ENCODE measurements around the gene LRRTM3. TPM values are rescaled to one million over a fixed set of nuclear protein-coding genes. Genes with fewer than 3 reads are reported as not detected.

LRRTM3 gene
- total RNA-seq, 2 experiments from 2014 or later = not detected

- Mint-ChIP-seq H3K36me3 (ENCODE audit: low read depth) (no peaks in the 10 kb centered on the region), H3K4me3 (no peak overlapping the region), H3K27ac (no peak overlapping the region), H3K9me3 (no peaks in the 10 kb centered on the region), H3K4me1 (ENCODE audit: low read depth) (no peaks in the 10 kb centered on the region), H3K27me3 (peaks cover 38% of the 10 kb centered on the region)
- ATAC-seq (no peak), DNase-seq (no peak)
- intact Hi-C loops (cut with micrococcal nuclease) = no loop called here
- ChIA-PET CTCF (no interaction called here), POLR2A (no interaction called here)
- TF ChIP-seq CTCF (IDR thresholded peaks at IDR 0.05) = no peak
Measured at GRCh38 chr10:66926841-66927240, 1.0 kb downstream of the LRRTM3 start.

GRCh38 chr10:66927251-66927935 is 1.6 kb downstream of the LRRTM3 start:
- Mint-ChIP-seq H3K9me3 (no peaks in the 10 kb centered on the region), H3K4me1 (ENCODE audit: low read depth) (no peaks in the 10 kb centered on the region), H3K27me3 (peaks cover 40% of the 10 kb centered on the region), H3K27ac (no peak overlapping the region), H3K4me3 (no peak overlapping the region), H3K36me3 (ENCODE audit: low read depth) (no peaks in the 10 kb centered on the region)
- no peak for TF ChIP-seq CTCF (IDR thresholded peaks at IDR 0.05)
- CTCF ChIA-PET = no interaction called here
- intact Hi-C loops (cut with micrococcal nuclease) = no loop called here
- ATAC-seq (no peak), DNase-seq (no peak)
- POLR2A ChIA-PET = no interaction called here

GRCh38 chr10:66927971-66928770 is 2.3 kb downstream of the LRRTM3 start:
- H3K36me3 Mint-ChIP-seq (ENCODE audit: low read depth) = no peaks in the 10 kb centered on the region
- CTCF ChIA-PET = interaction anchor here (1.4 kb wide), 1 partner anchor 10 kb away, joined by 5 read pairs; no protein-coding TSS in a partner anchor
- H3K27me3 Mint-ChIP-seq = peaks cover 40% of the 10 kb centered on the region
- H3K4me1 Mint-ChIP-seq (ENCODE audit: low read depth) = no peaks in the 10 kb centered on the region
- ATAC-seq (no peak), DNase-seq (no peak)
- H3K4me3 Mint-ChIP-seq = no peak overlapping the region
- intact Hi-C loops (cut with micrococcal nuclease) = no loop called here
- POLR2A ChIA-PET = interaction anchor here (0.5 kb wide), 1 partner anchor 24 kb away, joined by 3 read pairs; no protein-coding TSS in a partner anchor
- H3K9me3 Mint-ChIP-seq = no peaks in the 10 kb centered on the region
- no peak overlapping the region for H3K27ac Mint-ChIP-seq
- no peak for TF ChIP-seq CTCF (IDR thresholded peaks at IDR 0.05)

GRCh38 chr10:66928776-66929175 is 2.9 kb downstream of the LRRTM3 start:
- H3K4me1 Mint-ChIP-seq (ENCODE audit: low read depth) = no peaks in the 10 kb centered on the region
- intact Hi-C loops (cut with micrococcal nuclease) = no loop called here
- no peaks in the 10 kb centered on the region for H3K36me3 Mint-ChIP-seq (ENCODE audit: low read depth)
- TF ChIP-seq CTCF (IDR thresholded peaks at IDR 0.05) = no peak
- peaks cover 40% of the 10 kb centered on the region for H3K27me3 Mint-ChIP-seq
- POLR2A ChIA-PET = no interaction called here
- ATAC-seq (no peak), DNase-seq (no peak)
- H3K4me3 Mint-ChIP-seq = no peak overlapping the region
- CTCF ChIA-PET = interaction anchor here (1.4 kb wide), 1 partner anchor 10 kb away, joined by 5 read pairs; no protein-coding TSS in a partner anchor
- H3K27ac Mint-ChIP-seq = no peak overlapping the region
- no peaks in the 10 kb centered on the region for H3K9me3 Mint-ChIP-seq

- intact Hi-C loops (cut with micrococcal nuclease) = no loop called here
- no peak for TF ChIP-seq CTCF (IDR thresholded peaks at IDR 0.05)
Measured at GRCh38 chr10:66929375-66929774, 3.5 kb downstream of the LRRTM3 start.

More at GRCh38 chr10:66929375-66929774, 3.5 kb downstream of the LRRTM3 start:
- no peak overlapping the region for H3K4me3 Mint-ChIP-seq
- CTCF ChIA-PET = interaction anchor here (0.7 to 1.4 kb wide), 2 partner anchors 9 kb away, joined by 3 to 5 read pairs; no protein-coding TSS in a partner anchor
- no peaks in the 10 kb centered on the region for H3K9me3 Mint-ChIP-seq
- peaks cover 40% of the 10 kb centered on the region for H3K27me3 Mint-ChIP-seq
- no peaks in the 10 kb centered on the region for H3K36me3 Mint-ChIP-seq (ENCODE audit: low read depth)
- DNase-seq (no peak), ATAC-seq (no peak)
- POLR2A ChIA-PET = no interaction called here
- H3K27ac Mint-ChIP-seq = no peak overlapping the region
- H3K4me1 Mint-ChIP-seq (ENCODE audit: low read depth) = no peaks in the 10 kb centered on the region

Measured in activated CD8-positive, alpha-beta T cell treated with anti-CD3 and anti-CD28 coated beads for 36 hours (primary cell).